K562 (cell line): Measurements from ENCODE around the gene FAM131C. TPM values are rescaled to one million over a fixed set of nuclear protein-coding genes. Genes with fewer than 3 reads are reported as not detected.

Source experiments
- CBX8 ChIP-seq: fragments of 200-600 bp; sonication (generic); IDR thresholded peaks from 2 replicates; pipeline ENCODE4 v1.6.1; 2012; ENCODE audit warnings: borderline replicate concordance, mixed run types, low read depth, mild to moderate bottlenecking, moderate library complexity, mixed read lengths, low read length, control low read depth, inconsistent platforms; ENCODE audit not compliant: poor library complexity, severe bottlenecking; ENCODE audit errors: extremely low read depth
- CCAR2 ChIP-seq: fragments of 200-400 bp; formaldehyde crosslinking; IDR thresholded peaks from 2 replicates; pipeline ENCODE4 v1.6.1; 2017; ENCODE audit warnings: mild to moderate bottlenecking, low read depth, low read length
- CHCHD3 ChIP-seq: fragments of 250-450 bp; sonication (Bioruptor Pico); IDR thresholded peaks from 2 replicates; pipeline ENCODE4 v2.1.2; 2022; ENCODE audit warnings: mild to moderate bottlenecking
- HDAC2 ChIP-seq: fragments of 450-650 bp; IDR thresholded peaks from 2 replicates; pipeline ENCODE4 v1.6.1; 2016; ENCODE audit warnings: mild to moderate bottlenecking
- HNRNPK ChIP-seq: fragments of 200-400 bp; formaldehyde crosslinking; IDR thresholded peaks from one replicate; pipeline ENCODE4 v1.6.1; 2018; ENCODE audit warnings: mild to moderate bottlenecking, low read depth, low read length; ENCODE audit not compliant: poor library complexity, severe bottlenecking
- KLF16 ChIP-seq: IDR thresholded peaks from 2 replicates; pipeline ENCODE4 v1.6.1; 2016; ENCODE audit warnings: antibody characterized with exemption
- MAZ ChIP-seq, 2 experiments: fragments of 450-650 bp in 1 of 2; sonication (generic) in 1 of 2; formaldehyde crosslinking; IDR thresholded peaks in 1 of 2; conservative IDR thresholded peaks in 1 of 2; 2 replicates each; pipeline versions ENCODE4 v1.4.0 to v1.5.0; 2020; ENCODE audit warnings: mild to moderate bottlenecking in 1 of 2, missing genetic modification reagents in 1 of 2
- MCM2 ChIP-seq: fragments of 450-650 bp; IDR thresholded peaks from 2 replicates; pipeline ENCODE4 v1.6.1; 2017; ENCODE audit warnings: low read depth, mild to moderate bottlenecking
- NFYB ChIP-seq: IDR thresholded peaks from 2 replicates; pipeline ENCODE4 v1.6.1; 2011; ENCODE audit warnings: mild to moderate bottlenecking, moderate library complexity; ENCODE audit not compliant: insufficient read length; ENCODE audit errors: extremely low read depth
- POLR2B ChIP-seq: fragments of 450-650 bp; IDR thresholded peaks from 2 replicates; pipeline ENCODE4 v1.6.1; 2018; ENCODE audit warnings: low read depth; ENCODE audit not compliant: partially characterized antibody
- SMAD2 ChIP-seq: fragments of 150-350 bp; IDR thresholded peaks from 2 replicates; pipeline ENCODE4 v1.6.1; 2014; ENCODE audit warnings: low read depth, mild to moderate bottlenecking, low read length
- SP2 ChIP-seq: IDR thresholded peaks from 2 replicates; pipeline ENCODE4 v1.6.1; 2011; ENCODE audit warnings: mild to moderate bottlenecking, low read depth, low read length, moderate library complexity; ENCODE audit not compliant: poor library complexity, severe bottlenecking; ENCODE audit errors: extremely low read depth
- THRAP3 ChIP-seq: fragments of 450-650 bp; IDR thresholded peaks from 2 replicates; pipeline ENCODE4 v1.6.1; 2016; ENCODE audit warnings: mild to moderate bottlenecking, inconsistent platforms, borderline replicate concordance
- ZNF232 ChIP-seq: sonication (generic); formaldehyde crosslinking; IDR thresholded peaks from 2 replicates; pipeline ENCODE4 v1.8.0; 2022; ENCODE audit warnings: mild to moderate bottlenecking, missing genetic modification reagents
- ZNF239 ChIP-seq: fragments of 250-450 bp; sonication (Bioruptor Pico); IDR thresholded peaks from 2 replicates; pipeline ENCODE4 v1.4.0; 2020; ENCODE audit warnings: mild to moderate bottlenecking
- ZNF76 ChIP-seq: fragments of 250-450 bp; sonication (Bioruptor Pico); IDR thresholded peaks from 2 replicates; pipeline ENCODE4 v1.4.0; 2020; ENCODE audit warnings: mild to moderate bottlenecking, moderate library complexity, borderline replicate concordance
- ZNF785 ChIP-seq: fragments of 250-450 bp; sonication (Bioruptor Pico); IDR thresholded peaks from 2 replicates; pipeline ENCODE4 v1.4.0; 2020; ENCODE audit warnings: mild to moderate bottlenecking
- polyA plus RNA-seq, 8 experiments: library from polyadenylated mRNA; depleted of rRNA in 4 of 8; stranded (reverse) in 5 of 8; unstranded in 3 of 8; fragments of >200 nt; fragmentation: Nextera tagmentation in 2 of 8; fragmentation: Illumina TruSeq in 1 of 8; extraction: Ambion mirVana in 2 of 8; extraction: Trizol in 1 of 8; gene quantifications; 2 replicates each; pipeline versions ENCODE4 v1.2.1 to v1.2.3, GENCODE V29; 2011 to 2014; ENCODE audit warnings: inconsistent platforms in 1 of 8, missing spikeins in 1 of 8
- total RNA-seq, 7 experiments: library from RNA; depleted of rRNA in 6 of 7; stranded (reverse); fragments of >200 nt in 6 of 7; fragmentation: Illumina TruSeq in 2 of 7; extraction: Trizol in 2 of 7; gene quantifications; 2 replicates each; pipeline versions ENCODE4 v1.2.1 to v1.2.3, GENCODE V29; 2011 to 2021; ENCODE audit warnings: low replicate concordance in 1 of 7
- TF ChIP-seq, protein P1 (sequence below): sonication (generic); formaldehyde crosslinking; IDR thresholded peaks from 2 replicates; pipeline ENCODE4 v1.8.1; 2023; ENCODE audit warnings: mild to moderate bottlenecking, missing genetic modification reagents
- TF ChIP-seq, protein P2 (sequence below): fragments of 250-450 bp; sonication (Bioruptor Pico); IDR thresholded peaks from 2 replicates; pipeline ENCODE4 v1.8.0; 2022; ENCODE audit warnings: moderate library complexity, mild to moderate bottlenecking, inconsistent platforms
- TF ChIP-seq, protein P3 (sequence below): sonication (generic); formaldehyde crosslinking; IDR thresholded peaks from 2 replicates; pipeline ENCODE4 v1.8.0; 2022; ENCODE audit warnings: mild to moderate bottlenecking, missing genetic modification reagents, borderline replicate concordance
- TF ChIP-seq, protein P4 (sequence below): fragments of 450-650 bp; formaldehyde crosslinking; IDR thresholded peaks from 2 replicates; pipeline ENCODE4 v1.4.0; 2020; ENCODE audit warnings: mild to moderate bottlenecking, mixed read lengths

FAM131C gene
- total and polyA plus RNA-seq, 9 of the 15 experiments (the other 6 are each of a cell fraction or from before 2014, with no cell fraction given), result 0.10 to 0.29 (median 0.16) TPM; not detected in 6

DNA sequence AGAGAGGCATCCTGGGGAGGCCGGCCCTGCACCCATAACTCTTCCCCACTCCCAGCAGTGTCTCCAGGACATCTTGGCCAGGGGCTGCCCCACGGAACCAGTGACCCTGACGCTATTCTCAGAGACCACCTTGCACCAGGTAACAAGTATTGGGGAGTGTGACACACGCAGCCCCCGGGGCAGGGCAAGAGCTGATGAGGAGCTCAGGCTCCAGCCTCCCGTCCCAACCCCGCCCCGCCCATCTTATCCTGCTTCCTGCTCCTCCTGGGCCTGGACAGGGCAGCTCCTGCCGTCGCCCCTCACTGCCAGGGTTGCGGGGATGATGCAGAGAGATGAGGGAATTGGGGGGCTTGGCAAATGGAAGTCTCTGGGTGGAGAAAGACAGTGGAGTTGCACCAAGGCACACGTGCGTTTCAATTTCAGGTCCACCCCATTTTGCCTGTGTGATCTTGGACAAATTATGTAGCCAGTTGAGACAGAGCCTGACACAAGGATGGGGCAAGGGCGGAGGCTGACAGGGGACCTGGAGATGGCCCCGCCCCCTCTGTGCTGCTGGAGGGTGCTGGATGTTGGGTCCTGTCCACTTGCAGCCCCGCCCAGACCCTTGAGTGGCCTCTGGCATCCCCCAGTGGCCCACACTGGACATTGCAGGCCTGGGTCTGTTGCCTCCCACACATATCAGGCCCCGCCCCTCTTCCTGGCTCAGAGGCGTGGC is 40.9 kb downstream of the FAM131C start (continued):
- TF ChIP-seq, protein P1, sequence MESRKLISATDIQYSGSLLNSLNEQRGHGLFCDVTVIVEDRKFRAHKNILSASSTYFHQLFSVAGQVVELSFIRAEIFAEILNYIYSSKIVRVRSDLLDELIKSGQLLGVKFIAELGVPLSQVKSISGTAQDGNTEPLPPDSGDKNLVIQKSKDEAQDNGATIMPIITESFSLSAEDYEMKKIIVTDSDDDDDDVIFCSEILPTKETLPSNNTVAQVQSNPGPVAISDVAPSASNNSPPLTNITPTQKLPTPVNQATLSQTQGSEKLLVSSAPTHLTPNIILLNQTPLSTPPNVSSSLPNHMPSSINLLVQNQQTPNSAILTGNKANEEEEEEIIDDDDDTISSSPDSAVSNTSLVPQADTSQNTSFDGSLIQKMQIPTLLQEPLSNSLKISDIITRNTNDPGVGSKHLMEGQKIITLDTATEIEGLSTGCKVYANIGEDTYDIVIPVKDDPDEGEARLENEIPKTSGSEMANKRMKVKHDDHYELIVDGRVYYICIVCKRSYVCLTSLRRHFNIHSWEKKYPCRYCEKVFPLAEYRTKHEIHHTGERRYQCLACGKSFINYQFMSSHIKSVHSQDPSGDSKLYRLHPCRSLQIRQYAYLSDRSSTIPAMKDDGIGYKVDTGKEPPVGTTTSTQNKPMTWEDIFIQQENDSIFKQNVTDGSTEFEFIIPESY (CRISPR knock-in tag), result peak; percentile 69
- TF ChIP-seq NFYB, result no peak
- peak; percentile 88 to 98 for TF ChIP-seq MAZ (CRISPR knock-in tag; conservative IDR thresholded peaks at IDR 0.05 in 1 of 2, IDR thresholded peaks at IDR 0.05 in 1 of 2)
- TF ChIP-seq, protein P2, sequence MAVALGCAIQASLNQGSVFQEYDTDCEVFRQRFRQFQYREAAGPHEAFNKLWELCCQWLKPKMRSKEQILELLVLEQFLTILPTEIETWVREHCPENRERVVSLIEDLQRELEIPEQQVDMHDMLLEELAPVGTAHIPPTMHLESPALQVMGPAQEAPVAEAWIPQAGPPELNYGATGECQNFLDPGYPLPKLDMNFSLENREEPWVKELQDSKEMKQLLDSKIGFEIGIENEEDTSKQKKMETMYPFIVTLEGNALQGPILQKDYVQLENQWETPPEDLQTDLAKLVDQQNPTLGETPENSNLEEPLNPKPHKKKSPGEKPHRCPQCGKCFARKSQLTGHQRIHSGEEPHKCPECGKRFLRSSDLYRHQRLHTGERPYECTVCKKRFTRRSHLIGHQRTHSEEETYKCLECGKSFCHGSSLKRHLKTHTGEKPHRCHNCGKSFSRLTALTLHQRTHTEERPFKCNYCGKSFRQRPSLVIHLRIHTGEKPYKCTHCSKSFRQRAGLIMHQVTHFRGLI (CRISPR knock-in tag), result no peak
- TF ChIP-seq SP2, result no peak
- 0 out of 2 replicates have a peak, but pooled peaks have one; percentile 34 for TF ChIP-seq HDAC2
- TF ChIP-seq CHCHD3 (CRISPR knock-in tag), result no peak
- no peak for TF ChIP-seq ZNF76 (CRISPR knock-in tag)
- no peak for TF ChIP-seq CCAR2
- TF ChIP-seq KLF16, result peak; percentile 95
- no peak for TF ChIP-seq ZNF232 (CRISPR knock-in tag)
- TF ChIP-seq, protein P3, sequence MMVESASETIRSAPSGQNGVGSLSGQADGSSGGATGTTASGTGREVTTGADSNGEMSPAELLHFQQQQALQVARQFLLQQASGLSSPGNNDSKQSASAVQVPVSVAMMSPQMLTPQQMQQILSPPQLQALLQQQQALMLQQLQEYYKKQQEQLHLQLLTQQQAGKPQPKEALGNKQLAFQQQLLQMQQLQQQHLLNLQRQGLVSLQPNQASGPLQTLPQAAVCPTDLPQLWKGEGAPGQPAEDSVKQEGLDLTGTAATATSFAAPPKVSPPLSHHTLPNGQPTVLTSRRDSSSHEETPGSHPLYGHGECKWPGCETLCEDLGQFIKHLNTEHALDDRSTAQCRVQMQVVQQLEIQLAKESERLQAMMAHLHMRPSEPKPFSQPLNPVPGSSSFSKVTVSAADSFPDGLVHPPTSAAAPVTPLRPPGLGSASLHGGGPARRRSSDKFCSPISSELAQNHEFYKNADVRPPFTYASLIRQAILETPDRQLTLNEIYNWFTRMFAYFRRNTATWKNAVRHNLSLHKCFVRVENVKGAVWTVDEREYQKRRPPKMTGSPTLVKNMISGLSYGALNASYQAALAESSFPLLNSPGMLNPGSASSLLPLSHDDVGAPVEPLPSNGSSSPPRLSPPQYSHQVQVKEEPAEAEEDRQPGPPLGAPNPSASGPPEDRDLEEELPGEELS, result no peak
- no peak for TF ChIP-seq MCM2
- TF ChIP-seq ZNF785 (CRISPR knock-in tag), result no peak
- no peak for TF ChIP-seq HNRNPK
- TF ChIP-seq SMAD2, result no peak
- no peak for TF ChIP-seq CBX8
- TF ChIP-seq ZNF239 (CRISPR knock-in tag), result no peak
- TF ChIP-seq, protein P4, sequence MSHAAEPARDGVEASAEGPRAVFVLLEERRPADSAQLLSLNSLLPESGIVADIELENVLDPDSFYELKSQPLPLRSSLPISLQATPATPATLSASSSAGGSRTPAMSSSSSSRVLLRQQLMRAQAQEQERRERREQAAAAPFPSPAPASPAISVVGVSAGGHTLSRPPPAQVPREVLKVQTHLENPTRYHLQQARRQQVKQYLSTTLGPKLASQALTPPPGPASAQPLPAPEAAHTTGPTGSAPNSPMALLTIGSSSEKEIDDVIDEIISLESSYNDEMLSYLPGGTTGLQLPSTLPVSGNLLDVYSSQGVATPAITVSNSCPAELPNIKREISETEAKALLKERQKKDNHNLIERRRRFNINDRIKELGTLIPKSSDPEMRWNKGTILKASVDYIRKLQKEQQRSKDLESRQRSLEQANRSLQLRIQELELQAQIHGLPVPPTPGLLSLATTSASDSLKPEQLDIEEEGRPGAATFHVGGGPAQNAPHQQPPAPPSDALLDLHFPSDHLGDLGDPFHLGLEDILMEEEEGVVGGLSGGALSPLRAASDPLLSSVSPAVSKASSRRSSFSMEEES (CRISPR knock-in tag), result no peak
- no peak for TF ChIP-seq POLR2B
- no peak for TF ChIP-seq THRAP3
